CD14-positive monocyte (primary cell): ENCODE results near the gene KLHDC9. TPM values are rescaled to one million over a fixed set of nuclear protein-coding genes. Genes with fewer than 3 reads are reported as not detected.

Source experiments
- DNase-seq, 3 donors: peaks; one replicate each; pipeline ENCODE4 v3.0.0-alpha.2; 2011 to 2022
- H2AFZ ChIP-seq: 2 replicates; pipeline ENCODE4 v1.6.0; 2012; ENCODE audit warnings: mild to moderate bottlenecking, low read depth, low read length, inconsistent platforms; ENCODE audit not compliant: insufficient read depth, poor library complexity, severe bottlenecking
- H3K27ac ChIP-seq, 2 donors: 1 replicate in 1 of 2; 2 replicates in 1 of 2; pipeline ENCODE4 v1.5.1; 2012 to 2013; ENCODE audit warnings: low read length in 2 of 2, control low read depth in 1 of 2, inconsistent platforms in 1 of 2, low read depth in 1 of 2, mild to moderate bottlenecking in 1 of 2
- H3K27me3 ChIP-seq, 2 donors: one replicate each; pipeline versions ENCODE4 v1.6.0 to v1.6.1; 2011 to 2013; ENCODE audit warnings: low read length in 2 of 2; ENCODE audit not compliant: control insufficient read depth in 2 of 2, insufficient read depth in 2 of 2
- H3K36me3 ChIP-seq, 2 donors: replicated peaks in 1 of 2; 1 replicate in 1 of 2; 2 replicates in 1 of 2; pipeline versions ENCODE4 v1.5.1 to v1.6.1; 2012 to 2013; ENCODE audit warnings: low read length in 2 of 2, control low read depth in 1 of 2, inconsistent platforms in 1 of 2, mild to moderate bottlenecking in 1 of 2; ENCODE audit not compliant: insufficient read depth in 2 of 2, control insufficient read depth in 1 of 2
- H3K4me1 ChIP-seq, 2 donors: 1 replicate in 1 of 2; 2 replicates in 1 of 2; pipeline versions ENCODE4 v1.5.1 to v1.6.1; 2012 to 2013; ENCODE audit warnings: low read length in 2 of 2, control low read depth in 1 of 2, inconsistent platforms in 1 of 2, mild to moderate bottlenecking in 1 of 2, moderate library complexity in 1 of 2; ENCODE audit not compliant: insufficient read depth in 2 of 2, control insufficient read depth in 1 of 2
- H3K4me2 ChIP-seq: replicated peaks from 2 replicates; pipeline ENCODE3; 2012; ENCODE audit warnings: low read length, moderate library complexity, mild to moderate bottlenecking; ENCODE audit not compliant: poor library complexity, severe bottlenecking; ENCODE audit errors: extremely low read depth
- H3K4me3 ChIP-seq, 3 experiments: fragments of 200-600 bp in 1 of 3; sonication (generic) in 1 of 3; replicated peaks in 1 of 3; 1 replicate in 2 of 3; 2 replicates in 1 of 3; pipeline ENCODE4 v1.5.1; 2011 to 2013; ENCODE audit warnings: low read length in 3 of 3, mild to moderate bottlenecking in 3 of 3, control low read depth in 2 of 3, low read depth in 2 of 3, inconsistent platforms in 1 of 3, moderate library complexity in 1 of 3
- H3K79me2 ChIP-seq: 2 replicates; pipeline ENCODE4 v1.6.0; 2012; ENCODE audit warnings: mild to moderate bottlenecking, control low read depth, inconsistent platforms, low read length, moderate library complexity; ENCODE audit not compliant: insufficient read depth
- H3K9ac ChIP-seq: 2 replicates; pipeline ENCODE4 v1.6.0; 2017; ENCODE audit warnings: low read length, mild to moderate bottlenecking; ENCODE audit not compliant: insufficient read depth, poor library complexity, severe bottlenecking
- H3K9me3 ChIP-seq, 2 donors: replicated peaks in 1 of 2; 1 replicate in 1 of 2; 2 replicates in 1 of 2; pipeline versions ENCODE4 v1.5.1 to v1.6.1; 2012 to 2013; ENCODE audit warnings: low read length in 2 of 2, control low read depth in 1 of 2; ENCODE audit not compliant: control insufficient read depth in 1 of 2, insufficient read depth in 1 of 2
- H4K20me1 ChIP-seq: 2 replicates; pipeline ENCODE4 v1.6.0; 2012; ENCODE audit warnings: mild to moderate bottlenecking, low read length, control low read depth, moderate library complexity; ENCODE audit not compliant: insufficient read depth
- H3K27ac Mint-ChIP-seq, 7 donors: one replicate each; pipeline ENCODE4 v1.8.0; 2020; ENCODE audit warnings: mild to moderate bottlenecking in 7 of 7, mixed read lengths in 7 of 7, moderate library complexity in 6 of 7, inconsistent platforms in 2 of 7
- H3K27me3 Mint-ChIP-seq, 3 donors: one replicate each; pipeline ENCODE4 v1.8.0; 2021 to 2022; ENCODE audit warnings: low read depth in 3 of 3, mild to moderate bottlenecking in 3 of 3, mixed read lengths in 3 of 3, moderate library complexity in 3 of 3, inconsistent platforms in 1 of 3
- H3K36me3 Mint-ChIP-seq, 2 donors: one replicate each; pipeline ENCODE4 v1.8.0; 2020; ENCODE audit warnings: mixed read lengths in 2 of 2, inconsistent platforms in 1 of 2, mild to moderate bottlenecking in 1 of 2
- H3K4me1 Mint-ChIP-seq: one replicate; pipeline ENCODE4 v1.8.0; 2020; ENCODE audit warnings: mild to moderate bottlenecking, mixed read lengths
- H3K4me3 Mint-ChIP-seq, 2 donors: one replicate each; pipeline ENCODE4 v1.8.0; 2020; ENCODE audit warnings: mild to moderate bottlenecking in 2 of 2, mixed read lengths in 2 of 2, moderate library complexity in 1 of 2
- H3K9me3 Mint-ChIP-seq, 7 donors: one replicate each; pipeline ENCODE4 v1.8.0; 2020 to 2022; ENCODE audit warnings: mixed read lengths in 7 of 7, mild to moderate bottlenecking in 6 of 7, moderate library complexity in 6 of 7, inconsistent platforms in 2 of 7
- CTCF ChIP-seq: fragments of 200-600 bp; IDR thresholded peaks from one replicate; pipeline ENCODE4 v1.8.0; 2022; ENCODE audit warnings: antibody characterized with exemption, mild to moderate bottlenecking
- WGBS: methylation state at CpG from one replicate; pipeline ENCODE4 v1.1.5; 2013; ENCODE audit warnings: missing lambda C conversion rate; ENCODE audit not compliant: insufficient coverage; 5-methylcytosine and 5-hydroxymethylcytosine counted together
- intact Hi-C, 2 donors: fragments of 100-400 bp; cut with micrococcal nuclease; formaldehyde crosslinking; loops; one replicate each; pipeline versions ENCODE4 v1.15.0 to v1.15.1; 2023
- polyA plus RNA-seq, 3 donors: library from polyadenylated mRNA; depleted of rRNA in 1 of 3; unstranded in 2 of 3; stranded (reverse) in 1 of 3; fragments of 300-500 nt in 2 of 3; fragments of >200 nt in 1 of 3; fragmentation: Illumina TruSeq in 2 of 3; gene quantifications; 1 replicate in 2 of 3; 2 replicates in 1 of 3; pipeline ENCODE4 v1.2.3, GENCODE V29; 2012 to 2021

Gene KLHDC9
- polyA plus RNA-seq, 3 donors = 0.08 TPM; not detected in 2

GRCh38 chr1:161084597-161084988, 13.6 kb upstream of the KLHDC9 start:
- Histone ChIP-seq H3K4me2 (no peak overlapping the region), H3K4me3 (no peak overlapping the region), H3K9me3 (no peaks in the 10 kb centered on the region), H4K20me1 (no peaks in the 10 kb centered on the region), H3K79me2 (no peaks in the 10 kb centered on the region), H3K9ac (no peak overlapping the region), H3K36me3 (no peaks in the 10 kb centered on the region), H3K27me3 (no peaks in the 10 kb centered on the region), H3K4me1 (peaks cover 61 to 70% of the 10 kb centered on the region in 2 donors), H3K27ac (no peak overlapping the region), H2AFZ (no peak overlapping the region)
- Mint-ChIP-seq H3K36me3 (peaks cover 7 to 15% of the 10 kb centered on the region in 2 donors), H3K9me3 (no peaks in the 10 kb centered on the region), H3K4me1 (peaks cover 77% of the 10 kb centered on the region), H3K27me3 (peaks cover 0 to 3% (median 1%) of the 10 kb centered on the region in 3 donors), H3K4me3 (no peak overlapping the region), H3K27ac (peak overlapping the region in 6 of 7 donors; percentile 95 to 98 (median 96))
- no CpG with 5 or more reads among the region's 1 CpG for WGBS
- no peak for TF ChIP-seq CTCF
- DNase-seq = no peak
- intact Hi-C loops = no loop called here

- Histone ChIP-seq H3K4me2 (no peak overlapping the region), H3K79me2 (no peaks in the 10 kb centered on the region), H3K36me3 (no peaks in the 10 kb centered on the region), H3K9me3 (no peaks in the 10 kb centered on the region), H3K27me3 (no peaks in the 10 kb centered on the region), H3K9ac (no peak overlapping the region), H3K4me3 (no peak overlapping the region), H4K20me1 (no peaks in the 10 kb centered on the region), H3K4me1 (peaks cover 58 to 70% of the 10 kb centered on the region in 2 donors), H3K27ac (no peak overlapping the region), H2AFZ (no peak overlapping the region)
- H3K9me3 Mint-ChIP-seq = no peaks in the 10 kb centered on the region
- peak overlapping the region in 5 of 7 donors; percentile 15 to 98 (median 62) for H3K27ac Mint-ChIP-seq
- peaks cover 7 to 15% of the 10 kb centered on the region in 2 donors for H3K36me3 Mint-ChIP-seq
- H3K27me3 Mint-ChIP-seq = peaks cover 0 to 3% (median 1%) of the 10 kb centered on the region in 3 donors
- TF ChIP-seq CTCF = no peak
- no peak overlapping the region for H3K4me3 Mint-ChIP-seq
- intact Hi-C loops = no loop called here
- peaks cover 77% of the 10 kb centered on the region for H3K4me1 Mint-ChIP-seq
- WGBS = no CpG with 5 or more reads among the region's 2 CpGs
- DNase-seq = no peak
These were observed 13.0 kb upstream of the KLHDC9 start for GRCh38 chr1:161085165-161085564.
